GM19463 (cell line): ENCODE measurements around the gene CCDC142.
"Not testable (repeated sequence)": the region's sequence is repeated elsewhere in the genome, so short reads cannot be mapped to it uniquely, and the experiment has no call there.

ENCODE experiments used
- ATAC-seq: cut with Tn5 transposase; IDR thresholded peaks from one replicate; pipeline ENCODE4 v1.9.1; 2021; ENCODE audit warnings: mild to moderate bottlenecking, moderate library complexity; ENCODE audit not compliant: unreplicated experiment

Gene CCDC142

GRCh38 chr2:74500578-74500946, 17.8 kb upstream of the CCDC142 start:
- no peak for ATAC-seq

GRCh38 chr2:74499940-74500577, 17.3 kb upstream of the CCDC142 start:
- no peak for ATAC-seq

DNA sequence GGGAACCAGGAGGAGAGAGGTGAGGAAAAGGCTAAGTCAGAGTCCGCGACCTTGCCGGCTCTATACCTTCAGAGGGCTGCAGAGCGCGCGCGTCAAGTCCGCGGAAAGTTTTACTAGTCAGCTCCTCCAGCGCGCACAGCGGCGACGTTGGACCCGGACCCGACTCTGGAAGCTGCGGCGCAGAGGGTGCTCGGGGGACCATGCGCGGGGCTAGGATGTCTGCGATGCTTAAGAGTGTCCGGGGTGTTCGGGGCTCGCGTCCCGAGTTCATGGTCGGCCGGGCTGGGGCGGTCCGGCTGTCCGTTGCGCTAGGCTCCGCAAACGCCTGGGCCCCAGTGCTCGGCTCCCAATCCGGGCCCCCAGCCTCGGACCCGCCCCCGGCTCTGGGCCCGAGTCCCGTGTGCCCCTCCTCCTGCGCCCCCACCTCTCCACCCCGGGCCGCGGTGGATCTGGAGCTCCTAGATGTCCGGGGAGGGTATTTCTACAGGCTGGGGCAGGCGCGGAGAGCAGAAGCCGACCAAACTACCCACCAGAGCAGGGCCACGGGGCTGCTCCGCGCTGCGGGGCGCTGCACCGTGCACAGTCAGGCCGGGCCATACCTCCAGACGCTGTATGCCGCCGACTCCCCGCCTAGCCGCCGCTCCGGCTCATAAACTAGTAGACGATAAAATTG, 16.6 kb upstream of the CCDC142 start, which contains the start of gene LBX2:
Gene LBX2 (minus strand): TSS at position 337 of the 673 bp plus-strand sequence. CDS start 66 bp downstream, at position 271.
- ATAC-seq: no peak

- ATAC-seq: no peak
Measured at GRCh38 chr2:74498500-74499266, 15.9 kb upstream of the CCDC142 start.

GRCh38 chr2:74497777-74498499, 15.1 kb upstream of the CCDC142 start:
- ATAC-seq: no peak

DNA sequence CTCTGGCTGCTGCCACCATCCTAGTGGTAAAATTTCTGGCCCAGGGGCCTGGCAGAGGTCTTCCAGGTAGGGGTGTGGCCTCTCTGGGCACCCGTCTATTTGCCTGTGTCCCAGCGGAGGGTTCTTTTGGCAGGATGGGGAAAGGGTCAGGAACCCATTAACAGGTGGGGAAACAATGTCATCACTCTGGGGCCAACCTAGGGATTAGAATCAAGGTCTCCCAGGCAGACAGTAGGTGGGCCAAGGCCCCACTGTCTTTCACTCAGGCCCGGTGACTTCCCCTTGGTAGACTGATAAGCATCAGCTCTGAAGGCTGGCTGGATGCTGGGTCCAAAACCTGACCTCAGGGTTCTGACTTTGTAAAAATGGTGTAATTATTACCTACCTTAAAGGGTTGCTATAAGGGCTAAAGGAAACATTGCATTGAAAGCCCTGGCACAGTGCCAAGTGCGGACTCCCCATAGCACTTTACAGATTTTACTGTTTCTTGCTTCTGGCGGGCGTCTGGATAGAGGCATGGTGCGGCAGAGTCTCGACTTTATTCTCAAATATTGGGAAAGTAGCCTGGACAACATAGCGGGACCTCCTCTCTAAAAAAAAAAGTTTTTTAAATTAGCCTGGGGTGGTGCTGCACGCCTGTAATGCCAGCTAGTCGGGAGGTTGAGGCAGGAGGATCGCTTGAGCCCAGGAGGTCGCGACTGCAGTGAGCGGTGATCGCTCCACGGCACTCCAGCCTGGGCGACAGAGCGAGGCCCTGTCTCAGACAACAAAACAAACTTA, 14.4 kb upstream of the CCDC142 start:
- no peak for ATAC-seq

GRCh38 chr2:74495440-74495839, 12.6 kb upstream of the CCDC142 start:
- ATAC-seq: no peak

DNA sequence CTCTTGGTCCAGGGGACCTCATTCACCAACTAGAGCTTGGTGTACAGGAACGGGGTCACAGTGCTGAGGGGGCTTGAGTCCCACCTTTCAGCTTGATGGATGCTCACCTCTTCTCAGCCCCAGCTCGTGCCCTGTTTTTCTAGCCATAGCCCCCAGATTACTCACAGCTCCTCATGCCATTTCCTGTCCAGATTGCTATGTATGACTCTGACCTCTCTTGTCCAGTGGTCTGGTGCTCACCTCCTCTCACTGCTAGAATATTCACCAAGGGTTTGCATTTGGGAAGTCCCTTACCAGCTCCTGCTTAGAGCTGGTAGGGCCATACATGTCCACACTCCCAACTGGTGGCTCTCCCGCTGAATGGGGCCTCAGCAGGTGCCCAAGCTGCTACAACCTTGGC, 10.7 kb upstream of the CCDC142 start:
- ATAC-seq: no peak

DNA sequence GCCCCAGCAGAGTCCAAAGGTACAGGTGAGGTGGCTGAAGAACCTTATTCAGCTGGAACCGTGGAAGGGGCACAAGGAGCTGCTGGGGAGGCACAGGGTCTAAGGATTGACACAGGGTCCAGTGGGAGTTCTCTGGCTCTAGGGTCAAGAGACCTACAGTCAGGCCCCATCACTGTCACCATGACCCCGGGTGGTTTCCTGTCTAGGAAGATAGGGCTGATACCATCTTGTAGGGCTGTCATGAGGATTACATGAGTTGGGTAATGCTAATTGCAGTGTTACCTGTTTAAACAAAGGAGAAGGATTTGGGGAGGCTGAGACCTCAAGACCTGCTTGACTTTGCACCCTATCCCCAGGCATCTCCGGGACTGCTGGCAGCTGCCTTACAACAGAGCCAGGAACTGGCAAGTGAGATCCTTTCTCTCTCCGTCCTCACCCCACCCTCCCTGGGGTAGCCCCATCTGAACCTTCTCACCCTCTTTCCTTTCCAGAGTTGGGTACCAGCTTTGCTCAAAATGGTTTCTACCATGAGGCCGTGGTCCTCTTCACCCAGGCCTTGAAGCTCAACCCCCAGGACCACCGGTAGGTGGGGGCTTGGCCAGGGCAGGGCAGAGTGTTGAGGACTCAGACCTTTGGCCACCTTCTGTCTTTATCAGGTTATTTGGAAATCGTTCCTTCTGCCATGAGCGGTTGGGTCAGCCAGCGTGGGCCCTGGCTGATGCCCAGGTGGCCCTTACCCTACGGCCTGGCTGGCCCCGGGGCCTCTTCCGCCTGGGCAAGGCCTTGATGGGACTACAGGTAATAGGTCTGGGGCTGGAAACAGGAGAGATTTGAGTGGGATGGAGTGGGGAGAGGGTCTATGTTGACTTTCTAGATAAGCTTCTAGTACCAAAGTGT, 9.1 kb upstream of the CCDC142 start:
- ATAC-seq: no peak

DNA sequence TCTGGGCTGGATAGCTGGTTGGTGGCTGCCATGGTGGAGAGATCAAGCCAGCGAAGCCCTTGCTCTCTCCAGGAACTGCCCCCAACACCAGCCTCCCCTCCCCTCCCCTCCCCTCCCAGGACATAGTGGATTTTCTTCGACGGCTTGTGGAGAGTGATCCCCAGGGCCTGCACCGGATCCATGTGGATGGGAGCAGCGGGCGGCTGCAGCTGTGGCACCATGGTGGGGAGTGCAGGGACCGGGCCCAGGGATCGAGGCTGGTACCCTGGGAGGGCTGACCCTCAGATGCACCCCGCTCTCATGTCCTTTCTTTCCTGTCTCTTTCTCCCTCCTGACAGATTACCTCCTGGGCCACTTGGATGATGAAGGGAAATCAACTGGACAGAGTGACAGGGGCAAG, 7.1 kb upstream of the CCDC142 start:
- ATAC-seq: no peak

DNA sequence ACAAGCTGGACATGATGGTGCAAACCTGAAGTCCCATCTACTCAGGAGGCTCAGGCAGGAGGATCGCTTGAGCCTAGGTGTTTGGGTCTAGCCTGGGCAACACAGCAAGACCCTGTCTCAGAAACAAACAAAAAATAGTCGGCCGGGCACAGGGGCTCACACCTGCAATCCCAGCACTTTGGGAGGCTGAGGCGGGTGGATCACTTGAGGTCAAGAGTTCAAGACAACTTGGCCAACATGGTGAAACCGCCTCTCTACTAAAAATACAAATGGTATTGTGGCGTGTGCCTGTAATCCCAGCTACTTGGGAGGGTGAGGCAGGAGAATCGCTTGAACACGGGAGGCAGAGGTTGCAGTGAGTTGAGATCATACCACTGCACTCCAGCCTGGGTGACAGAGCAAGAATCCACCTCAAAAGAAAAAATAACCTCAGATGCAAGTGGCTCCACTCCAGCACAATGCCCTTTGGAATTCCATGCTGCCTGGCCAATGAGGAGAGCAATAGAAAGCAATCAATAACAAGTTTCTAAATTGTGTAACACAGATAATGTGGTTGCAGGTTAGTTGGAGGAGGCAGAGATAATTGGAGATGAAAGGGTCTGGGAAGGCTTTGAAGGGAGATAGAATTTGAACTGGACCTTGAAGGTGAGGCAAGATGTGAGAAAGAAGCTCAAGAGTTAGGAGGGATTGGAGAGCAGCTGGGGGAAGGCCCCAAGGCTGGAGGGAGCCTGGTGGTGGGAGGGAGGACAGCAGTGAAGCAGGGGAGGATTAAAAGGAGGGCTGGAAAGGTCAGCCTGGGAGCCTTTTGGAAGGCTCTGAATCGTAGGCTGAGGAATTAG, 6.1 kb upstream of the CCDC142 start:
- ATAC-seq: no peak

DNA sequence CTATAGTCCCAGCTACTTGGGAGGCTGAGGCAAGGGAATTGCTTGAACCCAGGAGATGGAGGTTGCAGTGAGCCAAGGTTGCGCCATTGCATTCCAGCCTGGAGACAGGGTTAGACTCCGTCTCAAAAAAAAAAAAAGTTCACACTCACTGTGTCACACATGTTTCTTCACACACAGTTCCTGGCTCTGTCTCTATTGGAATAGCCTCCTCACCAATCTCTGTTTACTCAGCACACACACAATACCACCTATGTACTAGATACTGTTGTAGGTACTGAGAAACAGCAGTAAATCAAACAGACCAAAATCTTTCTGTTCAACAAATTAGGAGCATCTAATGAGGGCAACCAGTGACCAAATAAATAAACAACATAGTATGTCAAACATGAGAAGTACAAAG, 3.3 kb upstream of the CCDC142 start:
- ATAC-seq: no peak

- ATAC-seq: not testable (repeated sequence)
Measured at GRCh38 chr2:74483675-74484164, 922 bp upstream of the CCDC142 start.

DNA sequence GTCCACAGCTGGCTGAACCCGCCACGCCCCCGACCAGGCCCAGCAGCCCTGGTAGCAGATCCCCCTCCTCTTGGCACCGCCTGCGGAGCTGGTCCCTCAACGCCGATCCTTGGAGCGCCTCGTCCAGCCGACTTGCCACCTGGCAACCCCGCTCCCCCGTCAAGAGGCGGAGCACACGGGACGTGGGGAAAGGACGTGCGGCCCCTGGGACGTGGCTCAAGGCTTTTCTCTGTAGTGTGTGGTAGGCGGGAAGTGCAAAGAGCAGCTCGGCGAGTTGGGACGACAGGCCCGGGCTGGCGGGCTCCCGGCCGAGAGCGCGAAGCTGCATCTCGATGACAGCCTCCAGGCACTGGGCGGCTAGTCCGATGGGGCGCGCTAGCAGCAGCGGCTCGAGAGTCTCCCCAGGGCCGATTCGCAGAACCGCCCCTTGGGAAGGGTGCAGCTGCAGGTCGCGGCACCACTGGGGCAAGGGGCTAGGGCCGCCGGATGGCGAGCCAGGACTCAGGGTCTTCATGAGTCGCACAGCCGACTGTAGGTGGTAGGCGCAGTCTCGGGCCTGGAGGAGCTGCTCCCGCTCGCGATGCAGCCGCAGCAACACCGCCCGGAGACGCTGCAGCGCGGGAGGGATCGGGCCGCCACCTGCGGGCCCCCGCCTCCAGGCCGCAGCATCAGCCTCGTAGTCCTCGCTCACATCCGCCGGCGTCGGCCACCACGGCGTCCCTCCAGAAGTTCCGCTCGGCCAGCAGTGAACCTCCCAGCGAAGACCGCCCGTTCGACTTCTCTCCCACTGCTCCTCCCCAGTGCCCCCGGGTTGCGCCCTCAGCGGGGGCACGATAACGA, 617 bp downstream of the CCDC142 start:
- ATAC-seq: peak; percentile 36

DNA sequence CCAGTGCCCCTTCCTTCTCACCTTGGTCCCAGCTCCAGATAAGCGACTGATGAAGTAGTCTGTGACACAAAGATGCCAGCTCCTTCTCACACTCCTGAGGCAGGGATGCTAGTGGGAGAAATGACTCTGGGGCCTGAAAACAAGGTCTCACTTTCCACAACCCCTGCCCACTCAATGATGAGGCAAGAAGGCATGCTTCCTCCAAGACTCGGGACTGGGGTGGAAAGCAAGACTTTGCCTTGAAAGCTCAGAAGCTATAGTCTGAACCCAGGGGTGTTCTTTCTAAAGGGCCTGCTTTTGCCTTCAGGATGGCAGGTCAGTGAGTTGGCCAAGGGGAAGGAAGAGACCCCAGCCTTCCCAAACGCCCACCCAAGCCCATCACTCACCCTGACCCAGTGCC, 1.4 kb downstream of the CCDC142 start:
- ATAC-seq: no peak

GRCh38 chr2:74474899-74475298, 7.9 kb downstream of the CCDC142 start:
- ATAC-seq: no peak

DNA sequence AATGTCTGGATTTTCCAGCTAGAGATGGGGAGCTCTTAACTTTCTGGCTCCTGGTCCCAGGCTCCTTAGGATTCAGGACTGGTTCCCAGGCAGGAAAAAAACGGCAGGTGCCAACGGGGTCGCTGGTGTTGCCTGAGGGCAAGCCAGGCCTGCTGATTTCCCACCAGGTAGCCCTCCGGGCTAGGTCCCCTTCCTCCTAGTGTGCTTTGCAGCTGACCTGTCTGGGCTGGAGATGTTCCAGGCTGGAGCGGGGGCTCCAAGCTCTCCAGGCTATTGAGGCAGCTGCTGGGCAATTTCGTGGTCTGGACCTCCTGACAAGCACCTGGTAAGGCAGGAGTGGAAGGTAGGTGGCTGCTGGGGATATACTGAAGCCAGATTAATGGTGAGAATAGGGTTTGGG, 8.3 kb downstream of the CCDC142 start:
- no peak for ATAC-seq

GRCh38 chr2:74472945-74473258, 9.9 kb downstream of the CCDC142 start:
- no peak for ATAC-seq
